ENCODE measurements around the gene OTOA. TPM values are rescaled to one million over a fixed set of nuclear protein-coding genes. Genes with fewer than 3 reads are reported as not detected.
"Not testable (repeated sequence)": the region's sequence is repeated elsewhere in the genome, so short reads cannot be mapped to it uniquely, and the experiment has no call there.

OTOA gene
- total RNA-seq, 1 donor from 2014 or later: 0.08 TPM

DNA sequence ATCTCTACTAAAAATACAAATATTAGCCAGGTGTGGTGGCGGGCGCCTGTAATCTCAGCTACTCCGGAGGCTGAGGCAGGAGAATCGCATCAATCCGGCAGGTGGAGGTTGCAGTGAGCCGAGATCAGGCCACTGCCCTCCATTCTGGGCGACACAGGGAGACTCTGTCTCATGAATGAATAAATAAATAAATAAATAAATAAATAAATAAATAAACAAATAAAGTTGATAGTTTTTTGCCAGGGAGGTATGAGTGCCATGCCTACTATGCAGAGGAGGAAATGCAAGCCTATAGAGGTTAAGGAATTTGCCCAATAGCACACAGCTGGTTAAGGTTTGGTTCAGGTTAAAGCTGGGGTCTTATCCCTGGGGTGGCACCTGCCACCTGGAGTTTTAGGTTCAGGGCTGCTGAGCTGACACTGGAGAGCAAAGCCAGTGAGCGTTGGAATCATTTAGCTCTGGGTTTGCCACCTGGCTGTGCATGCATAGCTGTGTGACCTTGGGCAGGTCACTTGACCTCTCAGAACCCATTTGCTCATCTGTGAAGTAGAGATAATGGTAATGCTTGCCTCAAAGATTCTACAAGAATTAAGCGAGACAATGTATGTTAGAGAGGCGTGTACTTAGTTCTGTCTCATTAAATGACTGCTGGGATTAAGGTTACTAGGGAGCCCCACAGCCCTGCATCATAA is 1.2 kb downstream of the OTOA start:
- peaks cover 8% of the 10 kb centered on the region for H3K27me3 Mint-ChIP-seq (ENCODE audit: unreplicated experiment)
- H3K36me3 Mint-ChIP-seq (ENCODE audit: unreplicated experiment): no peaks in the 10 kb centered on the region
- H3K4me1 Mint-ChIP-seq (ENCODE audit: unreplicated experiment): peaks cover 8% of the 10 kb centered on the region
- TF ChIP-seq, protein P1, sequence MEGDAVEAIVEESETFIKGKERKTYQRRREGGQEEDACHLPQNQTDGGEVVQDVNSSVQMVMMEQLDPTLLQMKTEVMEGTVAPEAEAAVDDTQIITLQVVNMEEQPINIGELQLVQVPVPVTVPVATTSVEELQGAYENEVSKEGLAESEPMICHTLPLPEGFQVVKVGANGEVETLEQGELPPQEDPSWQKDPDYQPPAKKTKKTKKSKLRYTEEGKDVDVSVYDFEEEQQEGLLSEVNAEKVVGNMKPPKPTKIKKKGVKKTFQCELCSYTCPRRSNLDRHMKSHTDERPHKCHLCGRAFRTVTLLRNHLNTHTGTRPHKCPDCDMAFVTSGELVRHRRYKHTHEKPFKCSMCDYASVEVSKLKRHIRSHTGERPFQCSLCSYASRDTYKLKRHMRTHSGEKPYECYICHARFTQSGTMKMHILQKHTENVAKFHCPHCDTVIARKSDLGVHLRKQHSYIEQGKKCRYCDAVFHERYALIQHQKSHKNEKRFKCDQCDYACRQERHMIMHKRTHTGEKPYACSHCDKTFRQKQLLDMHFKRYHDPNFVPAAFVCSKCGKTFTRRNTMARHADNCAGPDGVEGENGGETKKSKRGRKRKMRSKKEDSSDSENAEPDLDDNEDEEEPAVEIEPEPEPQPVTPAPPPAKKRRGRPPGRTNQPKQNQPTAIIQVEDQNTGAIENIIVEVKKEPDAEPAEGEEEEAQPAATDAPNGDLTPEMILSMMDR (IDR thresholded peaks at IDR 0.05): no peak
- no peak for DNase-seq (ENCODE audit: extremely low spot score, unreplicated experiment)
- no peak overlapping the region for H3K27ac Mint-ChIP-seq (ENCODE audit: unreplicated experiment)
- no peaks in the 10 kb centered on the region for H3K9me3 Mint-ChIP-seq (ENCODE audit: unreplicated experiment)
- H3K4me3 Mint-ChIP-seq (ENCODE audit: unreplicated experiment): no peak overlapping the region

DNA sequence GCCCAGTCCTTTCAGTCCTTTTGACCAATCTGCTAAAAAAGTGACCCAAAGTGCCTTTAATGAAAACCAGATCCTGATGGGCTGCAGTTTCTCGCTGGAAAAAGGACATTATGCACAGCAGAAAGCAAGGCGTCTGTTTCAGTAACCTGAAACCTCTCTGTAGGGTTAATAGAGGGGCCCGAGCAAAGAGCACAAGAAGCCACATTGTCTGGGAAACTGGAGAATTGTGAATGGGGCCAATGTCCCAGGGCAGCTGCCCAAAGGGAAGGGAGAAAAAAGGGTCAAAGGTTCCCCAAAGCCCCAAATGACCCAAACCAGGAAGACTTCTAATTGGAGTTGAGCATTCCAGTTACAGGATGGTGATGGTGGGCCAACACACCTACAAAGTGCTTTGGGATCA is 3.0 kb downstream of the OTOA start:
- H3K27ac Mint-ChIP-seq (ENCODE audit: unreplicated experiment): no peak overlapping the region

DNA sequence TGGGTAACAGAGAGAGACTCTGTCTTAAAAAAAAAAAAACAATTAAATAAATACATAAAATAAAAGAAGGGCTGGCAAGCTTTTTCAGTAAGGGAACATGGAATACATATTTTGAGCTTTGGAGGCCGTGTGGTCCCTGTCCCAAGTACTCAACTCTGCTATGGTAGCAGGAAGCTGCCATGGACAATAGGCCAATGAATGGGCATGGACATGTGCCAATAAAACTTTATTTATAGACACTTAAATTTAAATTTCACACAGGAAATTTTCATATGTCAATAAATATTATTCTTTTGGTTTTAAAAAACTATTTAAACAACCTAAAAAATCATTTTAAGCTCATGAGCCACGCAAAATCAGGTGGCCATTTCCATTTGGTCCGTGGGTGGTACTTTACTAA is 3.8 kb downstream of the OTOA start:
- Mint-ChIP-seq H3K4me1 (ENCODE audit: unreplicated experiment) (peaks cover 8% of the 10 kb centered on the region), H3K9me3 (ENCODE audit: unreplicated experiment) (no peaks in the 10 kb centered on the region), H3K27me3 (ENCODE audit: unreplicated experiment) (peaks cover 20% of the 10 kb centered on the region), H3K36me3 (ENCODE audit: unreplicated experiment) (no peaks in the 10 kb centered on the region), H3K4me3 (ENCODE audit: unreplicated experiment) (no peak overlapping the region), H3K27ac (ENCODE audit: unreplicated experiment) (no peak overlapping the region)
- TF ChIP-seq, protein P1 (IDR thresholded peaks at IDR 0.05): no peak
- DNase-seq (ENCODE audit: extremely low spot score, unreplicated experiment): no peak

More for the DNA sequence above, 3.0 kb downstream of the OTOA start:
- TF ChIP-seq, protein P1 (IDR thresholded peaks at IDR 0.05): no peak
- H3K36me3 Mint-ChIP-seq (ENCODE audit: unreplicated experiment): no peaks in the 10 kb centered on the region
- no peak for DNase-seq (ENCODE audit: extremely low spot score, unreplicated experiment)
- no peak overlapping the region for H3K4me3 Mint-ChIP-seq (ENCODE audit: unreplicated experiment)
- H3K9me3 Mint-ChIP-seq (ENCODE audit: unreplicated experiment): no peaks in the 10 kb centered on the region
- H3K27me3 Mint-ChIP-seq (ENCODE audit: unreplicated experiment): peaks cover 19% of the 10 kb centered on the region
- H3K4me1 Mint-ChIP-seq (ENCODE audit: unreplicated experiment): peaks cover 8% of the 10 kb centered on the region

DNA sequence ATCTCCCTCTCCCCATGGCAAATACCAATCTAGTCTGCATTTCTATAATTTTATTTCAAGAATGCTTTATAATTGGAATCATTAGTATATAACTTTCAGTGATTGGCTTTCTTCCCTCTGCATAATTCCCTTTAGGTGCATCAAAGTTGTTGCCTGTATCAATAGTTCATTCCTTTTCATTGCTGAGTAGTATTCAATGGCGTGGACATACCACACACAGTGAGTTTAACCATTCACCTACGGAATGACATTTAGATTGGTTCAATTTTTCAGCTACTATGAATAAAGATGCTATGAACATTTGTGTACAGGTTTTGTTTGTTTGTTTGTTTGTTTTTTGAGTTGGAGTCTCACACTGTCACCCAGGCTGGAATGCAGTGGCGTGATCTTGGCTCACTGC is 9.7 kb downstream of the OTOA start:
- Mint-ChIP-seq H3K4me3 (ENCODE audit: unreplicated experiment) (no peak overlapping the region), H3K4me1 (ENCODE audit: unreplicated experiment) (no peaks in the 10 kb centered on the region), H3K27me3 (ENCODE audit: unreplicated experiment) (peaks cover 19% of the 10 kb centered on the region), H3K27ac (ENCODE audit: unreplicated experiment) (no peak overlapping the region), H3K36me3 (ENCODE audit: unreplicated experiment) (peaks cover 2% of the 10 kb centered on the region), H3K9me3 (ENCODE audit: unreplicated experiment) (peaks cover 6% of the 10 kb centered on the region)
- TF ChIP-seq, protein P1 (IDR thresholded peaks at IDR 0.05): no peak
- no peak for DNase-seq (ENCODE audit: extremely low spot score, unreplicated experiment)

DNA sequence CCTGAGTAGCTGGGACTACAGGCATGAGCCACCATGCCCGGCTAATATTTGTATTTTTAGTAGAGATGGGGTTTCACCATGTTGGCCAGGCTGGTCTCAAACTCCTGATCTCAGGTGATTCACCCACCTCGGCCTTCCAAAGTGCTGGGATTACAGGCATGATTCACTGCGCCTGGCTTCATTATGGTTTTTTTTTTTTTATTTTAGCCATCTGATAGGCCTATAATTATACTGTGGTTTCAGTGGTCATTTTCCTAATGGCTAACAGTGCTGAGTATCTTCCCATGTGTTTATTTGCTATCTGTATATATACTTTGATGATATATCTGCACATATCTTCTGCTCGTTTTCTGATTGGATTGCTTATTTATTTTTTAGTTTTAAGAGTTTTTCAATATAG is 10.7 kb downstream of the OTOA start:
- not testable (repeated sequence) for DNase-seq (ENCODE audit: extremely low spot score, unreplicated experiment); H3K9me3 Mint-ChIP-seq (ENCODE audit: unreplicated experiment); H3K4me1 Mint-ChIP-seq (ENCODE audit: unreplicated experiment); H3K36me3 Mint-ChIP-seq (ENCODE audit: unreplicated experiment); H3K4me3 Mint-ChIP-seq (ENCODE audit: unreplicated experiment); H3K27ac Mint-ChIP-seq (ENCODE audit: unreplicated experiment)
- peaks cover 15% of the 10 kb centered on the region for H3K27me3 Mint-ChIP-seq (ENCODE audit: unreplicated experiment)

DNA sequence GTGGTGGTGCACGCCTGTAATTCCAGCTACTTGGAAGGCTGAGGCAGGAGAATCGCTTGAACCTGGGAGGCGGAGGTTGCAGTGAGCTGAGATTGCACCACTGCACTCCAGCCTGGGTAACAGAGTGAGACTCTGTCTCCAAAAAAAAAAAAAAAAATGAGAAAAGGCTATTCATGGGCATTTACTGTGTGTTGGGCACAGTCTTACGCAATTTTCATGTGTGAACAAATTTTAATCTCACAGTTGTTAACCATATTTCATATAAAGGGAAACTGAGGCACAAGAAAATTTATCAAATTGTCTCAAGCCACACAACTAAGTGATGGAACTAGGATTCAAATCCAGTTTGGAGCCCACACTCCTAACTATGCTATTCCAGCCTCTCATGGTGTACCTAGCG is 16.9 kb downstream of the OTOA start:
- H3K4me3 Mint-ChIP-seq (ENCODE audit: unreplicated experiment); H3K36me3 Mint-ChIP-seq (ENCODE audit: unreplicated experiment); H3K27ac Mint-ChIP-seq (ENCODE audit: unreplicated experiment); DNase-seq (ENCODE audit: extremely low spot score, unreplicated experiment); H3K9me3 Mint-ChIP-seq (ENCODE audit: unreplicated experiment); H3K27me3 Mint-ChIP-seq (ENCODE audit: unreplicated experiment); H3K4me1 Mint-ChIP-seq (ENCODE audit: unreplicated experiment): not testable (repeated sequence)
